GM19025 (cell line): Measurements from ENCODE around the gene CDK5RAP2.

Experiments
- ATAC-seq: cut with Tn5 transposase; IDR thresholded peaks from one replicate; pipeline ENCODE4 v1.9.1; 2021; ENCODE audit warnings: mild to moderate bottlenecking, low read depth, moderate library complexity; ENCODE audit not compliant: unreplicated experiment

The CDK5RAP2 gene

GRCh38 chr9:120412425-120412951, 167.5 kb downstream of the CDK5RAP2 start:
- no peak for ATAC-seq

GRCh38 chr9:120411862-120412424, 168.0 kb downstream of the CDK5RAP2 start:
- no peak for ATAC-seq

- no peak for ATAC-seq
Observed at GRCh38 chr9:120410925-120411501, 169.0 kb downstream of the CDK5RAP2 start.

- ATAC-seq = no peak
Observed at GRCh38 chr9:120408680-120409258, 171.2 kb downstream of the CDK5RAP2 start.

GRCh38 chr9:120405860-120406259, 174.1 kb downstream of the CDK5RAP2 start:
- ATAC-seq = no peak

GRCh38 chr9:120405134-120405533, 174.8 kb downstream of the CDK5RAP2 start:
- no peak for ATAC-seq

- no peak for ATAC-seq
Observed at GRCh38 chr9:120403543-120403856, 176.5 kb downstream of the CDK5RAP2 start.

GRCh38 chr9:120402741-120403542, 177.0 kb downstream of the CDK5RAP2 start:
- ATAC-seq = no peak

GRCh38 chr9:120399940-120400339, 180.0 kb downstream of the CDK5RAP2 start:
- ATAC-seq = no peak

GRCh38 chr9:120398286-120398685, 181.7 kb downstream of the CDK5RAP2 start:
- ATAC-seq = no peak

GRCh38 chr9:120397453-120397852, 182.5 kb downstream of the CDK5RAP2 start:
- no peak for ATAC-seq

GRCh38 chr9:120396931-120397330, 183.0 kb downstream of the CDK5RAP2 start:
- ATAC-seq = no peak

GRCh38 chr9:120396418-120396817, 183.5 kb downstream of the CDK5RAP2 start:
- ATAC-seq = no peak

- no peak for ATAC-seq
Observed at GRCh38 chr9:120395376-120395775, 184.6 kb downstream of the CDK5RAP2 start.

- no peak for ATAC-seq
Observed at GRCh38 chr9:120394058-120394669, 185.8 kb downstream of the CDK5RAP2 start.

- ATAC-seq = no peak
Observed at GRCh38 chr9:120393386-120394057, 186.4 kb downstream of the CDK5RAP2 start.

GRCh38 chr9:120392711-120393110, 187.3 kb downstream of the CDK5RAP2 start:
- no peak for ATAC-seq

GRCh38 chr9:120392245-120392644, 187.7 kb downstream of the CDK5RAP2 start:
- no peak for ATAC-seq

GRCh38 chr9:120391691-120392090, 188.3 kb downstream of the CDK5RAP2 start:
- ATAC-seq = no peak

GRCh38 chr9:120390637-120391190, 189.3 kb downstream of the CDK5RAP2 start:
- ATAC-seq = no peak
